PFSK-1 (cell line): ENCODE data around the gene IPCEF1.

Experiments
- FOXP2 ChIP-seq: optimal IDR thresholded peaks from 2 replicates; pipeline ENCODE3; 2011; ENCODE audit warnings: borderline replicate concordance, control low read depth, inconsistent platforms; ENCODE audit not compliant: insufficient read depth; ENCODE audit errors: extremely low read length, extremely low read depth
- POLR2AphosphoS5 ChIP-seq: IDR thresholded peaks from 2 replicates; pipeline ENCODE4 v1.6.1; 2012; ENCODE audit warnings: low read depth, mild to moderate bottlenecking, control low read depth, low read length, moderate library complexity
- REST ChIP-seq, 2 experiments: IDR thresholded peaks; 2 replicates each; pipeline versions ENCODE4 v1.6.1 to v1.8.0; 2011 to 2012; ENCODE audit warnings: low read depth in 2 of 2, low read length in 2 of 2, control low read depth in 1 of 2, inconsistent platforms in 1 of 2, mild to moderate bottlenecking in 1 of 2, moderate library complexity in 1 of 2; ENCODE audit not compliant: insufficient read depth in 1 of 2
- SIN3A ChIP-seq: IDR thresholded peaks from 2 replicates; pipeline ENCODE4 v1.6.1; 2012; ENCODE audit warnings: mild to moderate bottlenecking, low read length, moderate library complexity, borderline replicate concordance; ENCODE audit not compliant: insufficient read depth
- TAF1 ChIP-seq: IDR thresholded peaks from 2 replicates; pipeline ENCODE4 v1.6.1; 2012; ENCODE audit warnings: low read length, control low read depth, borderline replicate concordance; ENCODE audit not compliant: insufficient read depth

DNA sequence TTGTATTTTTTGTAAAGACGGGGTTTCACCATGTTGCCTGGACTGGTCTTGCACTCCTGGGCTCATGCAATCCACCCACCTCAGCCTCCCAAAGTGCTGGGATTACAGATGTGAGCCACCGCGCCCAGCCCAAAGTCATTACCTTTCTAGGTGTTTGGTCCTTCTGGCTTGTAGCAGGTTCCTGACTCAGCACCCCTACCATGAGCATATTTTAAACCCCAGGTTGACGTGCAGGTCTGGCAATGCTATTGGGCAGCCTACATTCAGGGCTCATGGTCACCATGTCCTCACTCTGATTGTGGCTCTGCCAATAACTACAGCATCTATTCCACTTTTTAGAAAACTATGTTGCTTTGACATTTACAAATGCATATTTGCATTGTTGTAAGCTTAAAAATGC, 59.4 kb downstream of the IPCEF1 start:
- TF ChIP-seq TAF1 (no peak), POLR2AphosphoS5 (no peak), SIN3A (no peak), REST (IDR thresholded peaks at IDR 0.05; ENCODE audit: insufficient read depth in 1 of 2, low read depth in 2 of 2, low read length in 2 of 2) (no peak), FOXP2 (no peak)
